HG03064 (cell line): Measurements from ENCODE around the gene GABRB2.

Experiments used
- ATAC-seq: cut with Tn5 transposase; IDR thresholded peaks from one replicate; pipeline ENCODE4 v1.9.1; 2021; ENCODE audit warnings: low read depth; ENCODE audit not compliant: unreplicated experiment

GABRB2 gene

DNA sequence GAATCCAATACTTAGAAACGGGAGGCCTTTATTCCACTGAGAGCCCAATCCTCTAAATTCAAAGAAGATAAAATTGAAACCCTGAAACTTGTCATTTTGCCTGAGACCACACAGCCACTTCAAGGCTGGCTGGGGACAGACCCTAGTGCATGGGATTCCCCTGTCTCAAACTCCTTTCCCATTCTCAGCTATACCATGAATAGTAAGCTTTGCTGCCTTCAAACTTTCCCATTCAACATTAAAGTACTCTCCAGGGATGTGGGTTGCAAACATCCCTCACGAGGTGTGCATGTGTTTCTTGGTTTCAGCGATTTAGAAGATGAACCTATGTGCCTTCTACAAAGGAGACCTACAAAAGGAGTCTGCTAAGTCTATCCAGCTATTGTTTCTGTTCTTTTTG is 64.6 kb downstream of the GABRB2 start:
- ATAC-seq = no peak

GRCh38 chr5:161471211-161471950 is 75.1 kb downstream of the GABRB2 start:
- no peak for ATAC-seq

- ATAC-seq = no peak
These were observed 78.8 kb downstream of the GABRB2 start for GRCh38 chr5:161467703-161468102.

DNA sequence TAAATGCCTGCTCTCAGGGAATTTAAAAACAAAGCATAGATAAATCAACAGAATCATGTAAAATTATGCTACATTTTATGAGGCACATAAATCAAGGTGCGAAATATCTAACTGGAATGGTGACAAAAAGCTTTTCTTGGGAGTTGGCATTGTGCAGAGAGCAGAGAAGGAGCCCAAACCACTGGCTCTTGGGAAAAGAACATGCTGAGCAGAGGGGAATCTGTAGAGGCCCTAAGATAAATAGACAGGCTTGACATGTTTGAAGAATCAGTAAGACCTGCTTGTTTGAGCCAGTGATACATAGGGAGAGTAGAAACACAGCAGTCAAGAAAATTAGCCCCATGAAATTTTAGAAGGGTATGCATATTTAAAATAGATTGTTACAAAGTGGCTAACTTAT is 85.8 kb downstream of the GABRB2 start:
- ATAC-seq = no peak

DNA sequence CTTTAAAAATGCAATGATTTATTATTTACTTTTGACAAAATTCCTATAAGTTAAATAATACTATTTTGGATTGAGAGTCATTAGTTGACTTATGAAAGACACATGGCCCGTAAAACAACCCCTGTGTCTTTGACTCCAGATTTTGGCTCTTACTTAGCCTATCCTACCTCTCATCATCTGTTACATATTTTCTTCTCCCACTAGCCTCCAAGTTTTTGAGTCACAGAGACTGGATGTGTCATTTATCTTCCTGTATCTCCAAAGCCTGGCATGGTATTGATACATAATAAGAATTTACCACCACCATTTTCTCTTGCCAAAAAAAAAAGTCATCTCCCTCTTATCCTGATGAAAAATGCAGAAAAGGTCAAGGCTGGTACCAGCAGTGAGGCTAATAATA is 99.9 kb downstream of the GABRB2 start:
- ATAC-seq = no peak

- ATAC-seq = no peak
These were observed 104.1 kb downstream of the GABRB2 start for GRCh38 chr5:161442471-161442870.

- ATAC-seq = no peak
These were observed 113.7 kb downstream of the GABRB2 start for GRCh38 chr5:161432798-161433197.

- ATAC-seq = no peak
These were observed 114.6 kb downstream of the GABRB2 start for GRCh38 chr5:161431963-161432362.

GRCh38 chr5:161421067-161421466 is 125.5 kb downstream of the GABRB2 start:
- ATAC-seq = no peak

DNA sequence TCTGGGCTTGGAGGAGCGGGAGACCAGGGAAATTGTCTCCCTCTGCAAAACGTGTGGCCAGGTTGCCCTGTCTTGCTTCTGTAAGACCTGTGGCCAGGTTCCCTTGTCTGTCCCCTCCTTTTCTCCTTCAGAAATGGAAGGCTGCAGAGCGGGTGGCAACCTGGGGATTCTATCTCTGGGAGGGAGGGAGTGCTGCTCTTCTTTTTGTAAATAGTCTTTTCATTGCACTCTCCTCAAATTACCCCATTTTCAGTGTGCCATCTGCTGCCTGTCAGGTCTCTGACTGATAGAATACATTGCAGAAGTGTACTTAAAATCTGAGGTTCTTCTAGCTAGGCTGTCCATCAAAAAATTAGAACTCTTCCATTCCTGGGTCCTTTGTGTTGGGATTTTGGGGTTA is 126.0 kb downstream of the GABRB2 start:
- ATAC-seq = no peak

- ATAC-seq = no peak
These were observed 131.6 kb downstream of the GABRB2 start for GRCh38 chr5:161414896-161415295.

GRCh38 chr5:161414037-161414436 is 132.5 kb downstream of the GABRB2 start:
- no peak for ATAC-seq

- no peak for ATAC-seq
These were observed 133.7 kb downstream of the GABRB2 start for GRCh38 chr5:161412792-161413191.

GRCh38 chr5:161411156-161411555 is 135.4 kb downstream of the GABRB2 start:
- ATAC-seq = no peak

GRCh38 chr5:161410640-161411039 is 135.9 kb downstream of the GABRB2 start:
- ATAC-seq = no peak

DNA sequence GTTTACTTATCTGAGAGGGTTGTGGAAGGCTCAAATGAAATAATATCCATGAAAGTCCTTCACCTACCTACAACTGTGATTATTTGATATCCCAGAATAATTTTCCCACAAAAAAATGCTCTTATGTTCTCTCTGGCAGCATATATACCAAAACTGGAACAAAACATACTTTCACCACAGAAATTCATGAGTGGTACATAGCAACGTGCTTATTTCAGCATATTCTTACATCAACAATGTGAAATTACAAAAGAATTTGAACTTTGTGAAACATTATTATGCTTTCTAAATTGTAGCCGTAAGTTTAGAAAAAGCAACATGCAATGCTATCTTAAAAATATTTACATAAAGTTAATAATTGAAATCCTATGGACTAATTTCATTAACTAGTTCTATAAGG is 137.1 kb downstream of the GABRB2 start:
- no peak for ATAC-seq

DNA sequence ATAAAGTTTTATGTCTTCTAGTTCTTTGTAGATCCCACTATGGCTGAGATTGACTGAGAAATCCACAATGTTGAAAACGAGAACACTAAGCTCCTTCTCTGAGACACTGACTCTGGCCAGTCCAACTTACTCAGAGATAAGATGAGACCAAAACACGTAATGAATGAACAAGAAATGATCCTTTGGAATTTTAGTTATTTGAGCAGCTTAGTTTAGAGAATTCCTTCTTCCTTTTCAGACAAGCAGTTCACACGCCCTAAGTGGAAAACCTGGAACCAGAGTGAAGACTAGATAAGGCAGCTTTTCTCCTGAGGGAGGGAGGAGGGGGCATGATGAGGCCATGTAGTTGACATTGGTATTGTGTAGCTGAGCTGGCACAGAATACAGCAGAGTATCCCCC is 139.6 kb downstream of the GABRB2 start:
- no peak for ATAC-seq

- ATAC-seq = no peak
These were observed 142.5 kb downstream of the GABRB2 start for GRCh38 chr5:161403996-161404395.

GRCh38 chr5:161403121-161403520 is 143.4 kb downstream of the GABRB2 start:
- ATAC-seq = no peak

DNA sequence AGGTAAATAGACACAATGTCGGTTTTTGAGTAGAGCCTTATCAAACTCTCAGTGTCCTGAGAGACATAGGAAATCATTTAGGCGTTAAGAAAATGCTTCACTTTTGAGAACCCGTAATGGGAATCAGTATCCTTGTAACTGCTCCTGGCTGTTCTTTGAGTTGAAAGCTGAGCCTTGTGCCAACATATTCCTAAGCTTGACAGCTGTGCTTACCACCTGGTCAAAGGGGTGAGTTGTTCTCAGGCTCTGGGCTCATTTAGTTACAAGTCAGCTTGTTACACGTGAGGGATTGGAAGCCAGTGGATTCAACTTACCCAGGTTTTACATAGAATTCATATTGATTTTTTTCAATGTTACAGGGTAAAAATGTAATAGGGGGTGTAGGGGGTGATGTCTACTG is 145.9 kb downstream of the GABRB2 start:
- ATAC-seq = no peak

GRCh38 chr5:161399996-161400562 is 146.4 kb downstream of the GABRB2 start:
- no peak for ATAC-seq

GRCh38 chr5:161397448-161397847 is 149.1 kb downstream of the GABRB2 start:
- no peak for ATAC-seq
